ENCODE measurements around the gene ITPR3. TPM values are rescaled to one million over a fixed set of nuclear protein-coding genes. Genes with fewer than 3 reads are reported as not detected.

ITPR3 gene
- total and polyA plus RNA-seq, 2 of the 13 experiments (the other 11 are each of a cell fraction or from before 2014, with no cell fraction given) = 3.8 to 21.4 TPM

DNA sequence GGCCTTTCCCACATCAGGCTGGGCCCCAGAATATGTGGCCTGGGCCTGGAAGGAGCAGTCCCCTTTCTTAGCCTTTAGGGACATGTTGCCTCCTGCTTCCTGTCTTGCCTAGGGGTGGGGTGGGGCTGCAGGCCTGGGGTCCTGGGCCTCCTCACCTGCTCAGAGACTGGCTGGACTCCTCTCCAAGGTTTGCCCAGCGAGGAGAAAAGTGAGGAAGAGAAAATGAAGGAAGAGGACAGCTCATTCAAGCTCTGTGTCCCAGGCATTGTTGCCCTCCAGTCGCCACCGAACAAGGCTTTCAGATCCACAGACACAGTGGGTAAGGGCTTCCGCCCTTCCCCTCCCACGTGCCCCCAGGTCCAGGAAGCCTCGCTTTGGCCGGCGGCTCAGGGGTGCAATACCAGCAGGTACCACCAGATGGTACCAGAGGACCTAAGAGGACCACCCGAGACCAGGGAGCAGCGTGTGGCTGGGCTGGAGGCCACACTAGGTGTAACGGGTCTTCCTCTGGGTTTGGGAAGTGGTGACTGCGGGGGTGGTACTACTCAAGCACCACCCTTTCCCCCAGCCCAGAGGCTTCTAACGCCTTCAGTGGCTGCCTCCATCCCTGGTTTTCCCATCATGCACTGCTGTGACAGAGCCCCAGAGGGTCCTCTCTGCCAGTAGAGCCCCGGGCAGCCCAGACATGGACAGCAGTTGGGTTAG lies 35.6 kb upstream of the ITPR3 start (continued):
- TF ChIP-seq, protein P1, sequence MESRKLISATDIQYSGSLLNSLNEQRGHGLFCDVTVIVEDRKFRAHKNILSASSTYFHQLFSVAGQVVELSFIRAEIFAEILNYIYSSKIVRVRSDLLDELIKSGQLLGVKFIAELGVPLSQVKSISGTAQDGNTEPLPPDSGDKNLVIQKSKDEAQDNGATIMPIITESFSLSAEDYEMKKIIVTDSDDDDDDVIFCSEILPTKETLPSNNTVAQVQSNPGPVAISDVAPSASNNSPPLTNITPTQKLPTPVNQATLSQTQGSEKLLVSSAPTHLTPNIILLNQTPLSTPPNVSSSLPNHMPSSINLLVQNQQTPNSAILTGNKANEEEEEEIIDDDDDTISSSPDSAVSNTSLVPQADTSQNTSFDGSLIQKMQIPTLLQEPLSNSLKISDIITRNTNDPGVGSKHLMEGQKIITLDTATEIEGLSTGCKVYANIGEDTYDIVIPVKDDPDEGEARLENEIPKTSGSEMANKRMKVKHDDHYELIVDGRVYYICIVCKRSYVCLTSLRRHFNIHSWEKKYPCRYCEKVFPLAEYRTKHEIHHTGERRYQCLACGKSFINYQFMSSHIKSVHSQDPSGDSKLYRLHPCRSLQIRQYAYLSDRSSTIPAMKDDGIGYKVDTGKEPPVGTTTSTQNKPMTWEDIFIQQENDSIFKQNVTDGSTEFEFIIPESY (CRISPR knock-in tag; IDR thresholded peaks at IDR 0.05) = peak; percentile 66
- TF ChIP-seq KMT2B (CRISPR knock-in tag; IDR thresholded peaks at IDR 0.05) (peak; percentile 46; the same call in 1 of the 2 replicates), ZNF652 (CRISPR knock-in tag; IDR thresholded peaks at IDR 0.05; ENCODE audit: borderline replicate concordance, low read depth) (no peak), HMG20A (CRISPR knock-in tag; IDR thresholded peaks at IDR 0.05; ENCODE audit: borderline replicate concordance) (peak; percentile 22; the same call in 1 of the 2 replicates), SOX6 (IDR thresholded peaks at IDR 0.05) (no peak), SOX6 (CRISPR knock-in tag; IDR thresholded peaks at IDR 0.05) (peak; percentile 52; the same call in 1 of the 2 replicates), ZNF782 (CRISPR knock-in tag; IDR thresholded peaks at IDR 0.05; ENCODE audit: borderline replicate concordance) (0 out of 2 replicates have a peak, but pooled peaks have one; percentile 71), CEBPG (CRISPR knock-in tag; IDR thresholded peaks at IDR 0.05) (peak; percentile 31; the same call in 1 of the 2 replicates), ELF1 (CRISPR knock-in tag; IDR thresholded peaks at IDR 0.05) (peak; percentile 77), HOXA5 (CRISPR knock-in tag; IDR thresholded peaks at IDR 0.05) (no peak), MTA1 (CRISPR knock-in tag; IDR thresholded peaks at IDR 0.05; ENCODE audit: borderline replicate concordance) (peak; percentile 23; the same call in 1 of the 2 replicates), EZH2 (conservative IDR thresholded peaks at IDR 0.05; ENCODE audit: low read depth, low read length) (no peak), SRSF1 (optimal IDR thresholded peaks at IDR 0.05; ENCODE audit: low read depth, low read length) (no peak), ZNF713 (CRISPR knock-in tag; IDR thresholded peaks at IDR 0.05) (no peak), ZNF83 (CRISPR knock-in tag; IDR thresholded peaks at IDR 0.05; ENCODE audit: borderline replicate concordance) (no peak)
- TF ChIP-seq, protein P2, sequence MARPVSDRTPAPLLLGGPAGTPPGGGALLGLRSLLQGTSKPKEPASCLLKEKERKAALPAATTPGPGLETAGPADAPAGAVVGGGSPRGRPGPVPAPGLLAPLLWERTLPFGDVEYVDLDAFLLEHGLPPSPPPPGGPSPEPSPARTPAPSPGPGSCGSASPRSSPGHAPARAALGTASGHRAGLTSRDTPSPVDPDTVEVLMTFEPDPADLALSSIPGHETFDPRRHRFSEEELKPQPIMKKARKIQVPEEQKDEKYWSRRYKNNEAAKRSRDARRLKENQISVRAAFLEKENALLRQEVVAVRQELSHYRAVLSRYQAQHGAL (CRISPR knock-in tag; IDR thresholded peaks at IDR 0.05; ENCODE audit: not compliant biosample characterization) = no peak
- TF ChIP-seq, protein P3, sequence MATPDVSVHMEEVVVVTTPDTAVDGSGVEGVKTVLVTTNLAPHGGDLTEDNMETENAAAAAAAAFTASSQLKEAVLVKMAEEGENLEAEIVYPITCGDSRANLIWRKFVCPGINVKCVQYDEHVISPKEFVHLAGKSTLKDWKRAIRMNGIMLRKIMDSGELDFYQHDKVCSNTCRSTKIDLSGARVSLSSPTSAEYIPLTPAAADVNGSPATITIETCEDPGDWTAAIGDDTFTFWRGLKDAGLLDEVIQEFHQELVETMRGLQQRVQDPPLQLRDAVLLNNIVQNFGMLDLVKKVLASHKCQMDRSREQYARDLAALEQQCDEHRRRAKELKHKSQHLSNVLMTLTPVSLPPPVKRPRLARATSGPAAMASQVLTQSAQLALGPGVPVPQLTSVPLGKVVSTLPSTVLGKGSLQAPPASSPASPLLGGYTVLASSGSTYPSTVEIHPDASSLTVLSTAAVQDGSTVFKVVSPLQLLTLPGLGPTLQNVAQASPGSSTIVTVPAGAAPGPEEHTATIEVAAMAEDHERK (CRISPR knock-in tag; IDR thresholded peaks at IDR 0.05; ENCODE audit: low read depth) = no peak
- TF ChIP-seq, protein P4, sequence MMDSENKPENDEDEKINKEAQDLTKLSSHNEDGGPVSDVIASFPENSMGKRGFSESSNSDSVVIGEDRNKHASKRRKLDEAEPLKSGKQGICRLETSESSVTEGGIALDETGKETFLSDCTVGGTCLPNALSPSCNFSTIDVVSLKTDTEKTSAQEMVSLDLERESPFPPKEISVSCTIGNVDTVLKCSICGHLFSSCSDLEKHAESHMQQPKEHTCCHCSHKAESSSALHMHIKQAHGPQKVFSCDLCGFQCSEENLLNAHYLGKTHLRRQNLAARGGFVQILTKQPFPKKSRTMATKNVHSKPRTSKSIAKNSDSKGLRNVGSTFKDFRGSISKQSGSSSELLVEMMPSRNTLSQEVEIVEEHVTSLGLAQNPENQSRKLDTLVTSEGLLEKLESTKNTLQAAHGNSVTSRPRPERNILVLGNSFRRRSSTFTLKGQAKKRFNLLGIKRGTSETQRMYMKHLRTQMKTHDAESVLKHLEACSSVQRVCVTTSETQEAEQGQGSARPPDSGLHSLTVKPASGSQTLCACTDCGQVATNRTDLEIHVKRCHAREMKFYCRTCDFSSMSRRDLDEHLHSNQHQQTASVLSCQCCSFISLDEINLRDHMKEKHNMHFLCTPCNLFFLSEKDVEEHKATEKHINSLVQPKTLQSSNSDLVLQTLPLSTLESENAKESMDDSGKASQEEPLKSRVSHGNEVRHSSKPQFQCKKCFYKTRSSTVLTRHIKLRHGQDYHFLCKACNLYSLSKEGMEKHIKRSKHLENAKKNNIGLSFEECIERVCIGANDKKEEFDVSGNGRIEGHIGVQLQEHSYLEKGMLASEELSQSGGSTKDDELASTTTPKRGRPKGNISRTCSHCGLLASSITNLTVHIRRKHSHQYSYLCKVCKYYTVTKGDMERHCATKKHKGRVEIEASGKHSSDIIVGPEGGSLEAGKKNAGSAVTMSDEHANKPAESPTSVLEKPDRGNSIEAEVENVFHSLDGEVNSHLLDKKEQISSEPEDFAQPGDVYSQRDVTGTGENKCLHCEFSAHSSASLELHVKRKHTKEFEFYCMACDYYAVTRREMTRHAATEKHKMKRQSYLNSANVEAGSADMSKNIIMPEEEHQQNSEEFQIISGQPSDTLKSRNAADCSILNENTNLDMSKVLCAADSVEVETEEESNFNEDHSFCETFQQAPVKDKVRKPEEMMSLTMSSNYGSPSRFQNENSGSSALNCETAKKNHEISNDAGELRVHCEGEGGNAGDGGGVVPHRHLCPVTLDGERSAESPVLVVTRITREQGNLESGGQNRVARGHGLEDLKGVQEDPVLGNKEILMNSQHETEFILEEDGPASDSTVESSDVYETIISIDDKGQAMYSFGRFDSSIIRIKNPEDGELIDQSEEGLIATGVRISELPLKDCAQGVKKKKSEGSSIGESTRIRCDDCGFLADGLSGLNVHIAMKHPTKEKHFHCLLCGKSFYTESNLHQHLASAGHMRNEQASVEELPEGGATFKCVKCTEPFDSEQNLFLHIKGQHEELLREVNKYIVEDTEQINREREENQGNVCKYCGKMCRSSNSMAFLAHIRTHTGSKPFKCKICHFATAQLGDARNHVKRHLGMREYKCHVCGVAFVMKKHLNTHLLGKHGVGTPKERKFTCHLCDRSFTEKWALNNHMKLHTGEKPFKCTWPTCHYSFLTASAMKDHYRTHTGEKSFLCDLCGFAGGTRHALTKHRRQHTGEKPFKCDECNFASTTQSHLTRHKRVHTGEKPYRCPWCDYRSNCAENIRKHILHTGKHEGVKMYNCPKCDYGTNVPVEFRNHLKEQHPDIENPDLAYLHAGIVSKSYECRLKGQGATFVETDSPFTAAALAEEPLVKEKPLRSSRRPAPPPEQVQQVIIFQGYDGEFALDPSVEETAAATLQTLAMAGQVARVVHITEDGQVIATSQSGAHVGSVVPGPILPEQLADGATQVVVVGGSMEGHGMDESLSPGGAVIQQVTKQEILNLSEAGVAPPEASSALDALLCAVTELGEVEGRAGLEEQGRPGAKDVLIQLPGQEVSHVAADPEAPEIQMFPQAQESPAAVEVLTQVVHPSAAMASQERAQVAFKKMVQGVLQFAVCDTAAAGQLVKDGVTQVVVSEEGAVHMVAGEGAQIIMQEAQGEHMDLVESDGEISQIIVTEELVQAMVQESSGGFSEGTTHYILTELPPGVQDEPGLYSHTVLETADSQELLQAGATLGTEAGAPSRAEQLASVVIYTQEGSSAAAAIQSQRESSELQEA (CRISPR knock-in tag; IDR thresholded peaks at IDR 0.05; ENCODE audit: not compliant biosample characterization) = peak; percentile 21

Measured in HepG2 (cell line).